T-helper 17 cell (primary cell): ENCODE measurements around the gene TANGO6. TPM values are rescaled to one million over a fixed set of nuclear protein-coding genes. Genes with fewer than 3 reads are reported as not detected.
A peak's percentile ranks its signal among the peaks of the same experiment; 100 is the strongest.

ENCODE experiments used
- ATAC-seq: fragments of 150-1000 bp; cut with Tn5 transposase; 2 replicates; pipeline ENCODE4 v1.10.0; 2021; ENCODE audit warnings: mild to moderate bottlenecking, moderate library complexity
- DNase-seq, 3 donors: peaks; one replicate each; pipeline versions ENCODE4 v3.0.0 to v3.0.0-alpha.2; 2020 to 2021
- H3K9me3 ChIP-seq: one replicate; pipeline ENCODE4 v1.7.0; 2013; ENCODE audit warnings: low read length, mild to moderate bottlenecking; ENCODE audit not compliant: control insufficient read depth, poor library complexity, severe bottlenecking
- H3K27ac Mint-ChIP-seq: one replicate; pipeline ENCODE4 v1.8.0; 2022; ENCODE audit warnings: mild to moderate bottlenecking, moderate library complexity, mixed read lengths
- H3K27me3 Mint-ChIP-seq: one replicate; pipeline ENCODE4 v1.8.0; 2022; ENCODE audit warnings: mixed read lengths
- H3K36me3 Mint-ChIP-seq: one replicate; pipeline ENCODE4 v1.8.0; 2022; ENCODE audit warnings: low read depth, mixed read lengths
- H3K4me1 Mint-ChIP-seq: one replicate; pipeline ENCODE4 v1.8.0; 2022; ENCODE audit warnings: mild to moderate bottlenecking, mixed read lengths
- H3K4me3 Mint-ChIP-seq: one replicate; pipeline ENCODE4 v1.8.0; 2022; ENCODE audit warnings: mild to moderate bottlenecking, moderate library complexity, mixed read lengths
- total RNA-seq, 4 donors: library from RNA in 2 of 4; stranded (reverse) in 2 of 4; gene quantifications; one replicate each; pipeline ENCODE4 v1.2.3 and lab custom pipeline; 2022 to 2026

Gene TANGO6
- total RNA-seq, 2 donors from 2014 or later, result 21.2 to 24.2 TPM

GRCh38 chr16:68936736-68937631 is 93.7 kb downstream of the TANGO6 start:
- Mint-ChIP-seq H3K4me3 (no peak overlapping the region), H3K27ac (no peak overlapping the region), H3K36me3 (peaks cover 7% of the 10 kb centered on the region), H3K4me1 (peaks cover 2% of the 10 kb centered on the region), H3K27me3 (no peaks in the 10 kb centered on the region)
- H3K9me3 ChIP-seq, result no peaks in the 10 kb centered on the region
- ATAC-seq (no peak), DNase-seq (no peak)

- peaks cover 2% of the 10 kb centered on the region for H3K4me1 Mint-ChIP-seq
- peaks cover 4% of the 10 kb centered on the region for H3K9me3 ChIP-seq
- H3K36me3 Mint-ChIP-seq, result peaks cover 8% of the 10 kb centered on the region
- no peaks in the 10 kb centered on the region for H3K27me3 Mint-ChIP-seq
- peak overlapping the region; percentile 77 for H3K27ac Mint-ChIP-seq
- ATAC-seq (no peak), DNase-seq (no peak)
- H3K4me3 Mint-ChIP-seq, result no peak overlapping the region
These were observed 96.5 kb downstream of the TANGO6 start for GRCh38 chr16:68939692-68940320.

GRCh38 chr16:68940816-68941215 is 97.5 kb downstream of the TANGO6 start:
- no peak for ATAC-seq

GRCh38 chr16:68943961-68944360 is 100.6 kb downstream of the TANGO6 start:
- H3K36me3 Mint-ChIP-seq, result peaks cover 6% of the 10 kb centered on the region
- no peak for DNase-seq
- ATAC-seq, result no peak
- H3K27ac Mint-ChIP-seq, result no peak overlapping the region
- no peaks in the 10 kb centered on the region for H3K27me3 Mint-ChIP-seq
- no peaks in the 10 kb centered on the region for H3K4me1 Mint-ChIP-seq
- no peak overlapping the region for H3K4me3 Mint-ChIP-seq
- peaks cover 4% of the 10 kb centered on the region for H3K9me3 ChIP-seq

More at GRCh38 chr16:68940816-68941215, 97.5 kb downstream of the TANGO6 start:
- H3K27ac Mint-ChIP-seq, result no peak overlapping the region
- H3K27me3 Mint-ChIP-seq, result no peaks in the 10 kb centered on the region
- peaks cover 2% of the 10 kb centered on the region for H3K4me1 Mint-ChIP-seq
- H3K36me3 Mint-ChIP-seq, result peaks cover 8% of the 10 kb centered on the region
- H3K4me3 Mint-ChIP-seq, result no peak overlapping the region
- DNase-seq, result no peak
- peaks cover 4% of the 10 kb centered on the region for H3K9me3 ChIP-seq

- Mint-ChIP-seq H3K4me1 (no peaks in the 10 kb centered on the region), H3K27me3 (no peaks in the 10 kb centered on the region), H3K27ac (no peak overlapping the region), H3K36me3 (peaks cover 4% of the 10 kb centered on the region), H3K4me3 (no peak overlapping the region)
- ATAC-seq (no peak), DNase-seq (no peak)
- peaks cover 4% of the 10 kb centered on the region for H3K9me3 ChIP-seq
These were observed 105.0 kb downstream of the TANGO6 start for GRCh38 chr16:68948230-68948910.

GRCh38 chr16:68951991-68952877 is 108.9 kb downstream of the TANGO6 start:
- Mint-ChIP-seq H3K27me3 (no peaks in the 10 kb centered on the region), H3K36me3 (no peaks in the 10 kb centered on the region), H3K27ac (no peak overlapping the region), H3K4me1 (no peaks in the 10 kb centered on the region), H3K4me3 (no peak overlapping the region)
- DNase-seq, result no peak
- ATAC-seq, result no peak
- no peaks in the 10 kb centered on the region for H3K9me3 ChIP-seq

- H3K36me3 Mint-ChIP-seq, result no peaks in the 10 kb centered on the region
- H3K4me3 Mint-ChIP-seq, result no peak overlapping the region
- H3K4me1 Mint-ChIP-seq, result no peaks in the 10 kb centered on the region
- DNase-seq (no peak), ATAC-seq (no peak)
- H3K27ac Mint-ChIP-seq, result no peak overlapping the region
- H3K27me3 Mint-ChIP-seq, result no peaks in the 10 kb centered on the region
- no peaks in the 10 kb centered on the region for H3K9me3 ChIP-seq
These were observed 111.7 kb downstream of the TANGO6 start for GRCh38 chr16:68954911-68955635.

GRCh38 chr16:68960910-68961309 is 117.6 kb downstream of the TANGO6 start:
- DNase-seq (no peak), ATAC-seq (no peak)
- Mint-ChIP-seq H3K36me3 (peaks cover 2% of the 10 kb centered on the region), H3K27me3 (no peaks in the 10 kb centered on the region), H3K27ac (no peak overlapping the region), H3K4me1 (no peaks in the 10 kb centered on the region), H3K4me3 (no peak overlapping the region)
- H3K9me3 ChIP-seq, result no peaks in the 10 kb centered on the region

- Mint-ChIP-seq H3K27ac (no peak overlapping the region), H3K36me3 (peaks cover 2% of the 10 kb centered on the region), H3K4me3 (no peak overlapping the region), H3K4me1 (no peaks in the 10 kb centered on the region), H3K27me3 (no peaks in the 10 kb centered on the region)
- DNase-seq, result no peak
- H3K9me3 ChIP-seq, result no peaks in the 10 kb centered on the region
- ATAC-seq, result no peak
These were observed 118.6 kb downstream of the TANGO6 start for GRCh38 chr16:68961778-68962402.

GRCh38 chr16:68969338-68969737 is 126.0 kb downstream of the TANGO6 start:
- H3K36me3 Mint-ChIP-seq, result peaks cover 8% of the 10 kb centered on the region
- peaks cover 11% of the 10 kb centered on the region for H3K4me1 Mint-ChIP-seq
- no peak for ATAC-seq

GRCh38 chr16:68972013-68972412 is 128.7 kb downstream of the TANGO6 start:
- peaks cover 11% of the 10 kb centered on the region for H3K4me1 Mint-ChIP-seq
- peaks cover 12% of the 10 kb centered on the region for H3K36me3 Mint-ChIP-seq
- DNase-seq (no peak), ATAC-seq (no peak)
- H3K4me3 Mint-ChIP-seq, result no peak overlapping the region
- no peak overlapping the region for H3K27ac Mint-ChIP-seq
- no peaks in the 10 kb centered on the region for H3K9me3 ChIP-seq
- H3K27me3 Mint-ChIP-seq, result no peaks in the 10 kb centered on the region

More at GRCh38 chr16:68969338-68969737, 126.0 kb downstream of the TANGO6 start:
- Mint-ChIP-seq H3K4me3 (no peak overlapping the region), H3K27me3 (no peaks in the 10 kb centered on the region), H3K27ac (no peak overlapping the region)
- DNase-seq, result no peak
- no peaks in the 10 kb centered on the region for H3K9me3 ChIP-seq

GRCh38 chr16:68972720-68973119 is 129.4 kb downstream of the TANGO6 start:
- Mint-ChIP-seq H3K36me3 (peaks cover 12% of the 10 kb centered on the region), H3K27ac (no peak overlapping the region), H3K27me3 (no peaks in the 10 kb centered on the region)

More at GRCh38 chr16:68972720-68973119, 129.4 kb downstream of the TANGO6 start:
- no peak for ATAC-seq
- no peaks in the 10 kb centered on the region for H3K9me3 ChIP-seq
- Mint-ChIP-seq H3K4me1 (peaks cover 9% of the 10 kb centered on the region), H3K4me3 (no peak overlapping the region)
- DNase-seq, result no peak
